ENCODE data around the gene DNAH5. TPM values are rescaled to one million over a fixed set of nuclear protein-coding genes. Genes with fewer than 3 reads are reported as not detected.
"Not testable (repeated sequence)": the region's sequence is repeated elsewhere in the genome, so short reads cannot be mapped to it uniquely, and the experiment has no call there.

Gene DNAH5
- total RNA-seq, 1 donor = 0.18 TPM

- peak; percentile 84 for TF ChIP-seq CTCF (IDR thresholded peaks at IDR 0.05; ENCODE audit: insufficient read depth, low read length)
- peak; percentile 80 for DNase-seq (ENCODE audit: low read depth)
- no peak overlapping the region for H3K4me3 ChIP-seq (ENCODE audit: low read depth, low read length)
Measured at GRCh38 chr5:13987843-13988464, 43.5 kb upstream of the DNAH5 start.

GRCh38 chr5:13985731-13986418 is 41.4 kb upstream of the DNAH5 start:
- H3K4me3 ChIP-seq (ENCODE audit: low read depth, low read length) = no peak overlapping the region
- no peak for TF ChIP-seq CTCF (IDR thresholded peaks at IDR 0.05; ENCODE audit: insufficient read depth, low read length)
- peak; percentile 83 for DNase-seq (ENCODE audit: low read depth)

- not testable (repeated sequence) for H3K4me3 ChIP-seq (ENCODE audit: low read depth, low read length); DNase-seq (ENCODE audit: low read depth)
Measured at GRCh38 chr5:13984888-13985287, 40.4 kb upstream of the DNAH5 start.

- peak; percentile 49 for DNase-seq (ENCODE audit: low read depth)
- no peak overlapping the region for H3K4me3 ChIP-seq (ENCODE audit: low read depth, low read length)
- peak; percentile 14 for TF ChIP-seq CTCF (IDR thresholded peaks at IDR 0.05; ENCODE audit: insufficient read depth, low read length)
Measured at GRCh38 chr5:13976867-13977830, 32.7 kb upstream of the DNAH5 start.

- TF ChIP-seq CTCF (IDR thresholded peaks at IDR 0.05; ENCODE audit: insufficient read depth, low read length) = no peak
- H3K4me3 ChIP-seq (ENCODE audit: low read depth, low read length) = no peak overlapping the region
- no peak for DNase-seq (ENCODE audit: low read depth)
Measured at GRCh38 chr5:13976223-13976622, 31.7 kb upstream of the DNAH5 start.

GRCh38 chr5:13975246-13975645 is 30.8 kb upstream of the DNAH5 start:
- no peak overlapping the region for H3K4me3 ChIP-seq (ENCODE audit: low read depth, low read length)
- TF ChIP-seq CTCF (IDR thresholded peaks at IDR 0.05; ENCODE audit: insufficient read depth, low read length) = no peak
- no peak for DNase-seq (ENCODE audit: low read depth)

GRCh38 chr5:13973724-13974123 is 29.2 kb upstream of the DNAH5 start:
- no peak overlapping the region for H3K4me3 ChIP-seq (ENCODE audit: low read depth, low read length)
- TF ChIP-seq CTCF (IDR thresholded peaks at IDR 0.05; ENCODE audit: insufficient read depth, low read length) = no peak
- DNase-seq (ENCODE audit: low read depth) = no peak

Data from fibroblast of the aortic adventitia (primary cell).